MV-4-11 (cell line): Measurements from ENCODE around the gene RNF166.

ENCODE experiments used
- DNase-seq: peaks from one replicate; lab custom pipeline; 2025; lab: John Stamatoyannopoulos, UW

The RNF166 gene

GRCh38 chr16:88692861-88693260 lies 13.3 kb downstream of the RNF166 start:
- no peak for DNase-seq

- DNase-seq = peak; percentile 94
Measured at GRCh38 chr16:88691924-88692560, 14.2 kb downstream of the RNF166 start.

- no peak for DNase-seq
Measured at GRCh38 chr16:88691129-88691813, 14.9 kb downstream of the RNF166 start.

DNA sequence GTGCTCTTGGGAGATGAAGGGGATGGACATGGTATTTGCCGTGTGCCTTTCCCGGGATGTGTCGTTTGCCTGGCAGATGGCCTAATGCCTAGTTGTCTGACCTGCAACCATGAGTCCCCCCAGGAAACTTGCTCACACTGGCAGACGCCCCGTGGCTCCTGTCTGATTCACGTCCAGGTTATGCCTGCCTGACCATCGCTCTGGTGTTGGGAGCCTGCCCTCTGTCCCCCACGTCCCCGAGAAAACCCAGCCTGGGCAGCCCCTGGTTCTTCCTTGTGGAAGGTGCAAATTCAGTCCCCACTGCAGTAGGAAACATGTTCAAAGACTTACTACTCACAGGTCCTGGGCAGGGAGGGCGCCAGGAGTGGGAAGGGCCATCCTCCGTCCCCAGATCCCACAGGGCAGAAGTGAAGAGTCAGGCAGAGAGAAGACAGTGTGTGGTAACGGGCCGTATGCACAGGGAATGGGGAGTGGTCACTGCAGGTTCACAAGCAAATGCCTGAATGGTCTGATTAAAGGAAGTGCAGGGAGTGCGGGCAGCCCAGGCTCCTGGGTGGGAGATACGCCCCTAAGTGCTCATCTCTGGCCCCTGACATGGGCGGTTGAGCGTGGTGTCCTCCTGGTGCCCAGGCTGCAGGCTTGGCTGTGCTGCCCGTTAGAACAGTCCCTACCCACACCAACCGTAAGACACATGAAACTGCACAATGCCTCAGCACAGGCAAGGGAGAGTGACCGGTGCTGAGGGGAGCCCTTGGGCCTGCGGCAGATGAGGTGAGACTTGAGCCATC lies 15.7 kb downstream of the RNF166 start:
- no peak for DNase-seq

DNA sequence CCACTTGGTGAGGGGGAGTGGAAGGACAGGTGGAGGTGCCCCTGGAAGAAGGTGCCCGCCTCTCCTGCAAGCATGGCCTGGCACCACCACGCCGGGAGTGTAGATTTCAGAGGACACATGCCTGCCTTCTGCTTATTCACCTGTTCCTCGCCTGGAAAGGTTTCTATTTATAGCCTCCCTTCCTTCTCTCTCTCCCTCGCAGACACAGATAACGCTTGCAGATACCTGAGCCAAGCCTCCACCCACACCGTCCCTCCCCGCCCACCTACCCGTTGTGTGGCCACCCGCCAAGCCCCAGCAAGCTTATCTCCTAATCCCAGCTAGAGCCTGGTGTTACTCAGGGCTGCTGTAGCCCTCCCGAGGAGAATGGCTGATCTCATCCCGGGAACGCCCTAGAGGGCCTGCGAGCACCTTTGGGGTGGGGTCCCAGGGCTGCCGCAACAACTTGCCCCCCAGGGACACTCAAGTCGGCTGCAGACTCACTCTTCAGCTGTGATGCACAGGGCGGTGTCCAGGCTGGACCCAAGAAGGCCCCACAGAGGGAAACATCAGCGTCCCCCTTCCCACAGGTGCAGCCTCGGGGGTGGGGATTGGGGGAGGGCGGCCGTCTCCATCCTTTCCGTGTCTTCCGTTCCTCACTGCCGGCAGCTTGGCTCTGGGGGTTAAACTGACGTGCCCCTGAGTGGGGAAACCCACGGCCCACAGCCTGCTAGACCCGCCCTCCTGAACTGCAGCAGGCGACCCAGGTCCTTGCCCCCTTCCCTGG lies 18.0 kb downstream of the RNF166 start:
- DNase-seq = no peak

DNA sequence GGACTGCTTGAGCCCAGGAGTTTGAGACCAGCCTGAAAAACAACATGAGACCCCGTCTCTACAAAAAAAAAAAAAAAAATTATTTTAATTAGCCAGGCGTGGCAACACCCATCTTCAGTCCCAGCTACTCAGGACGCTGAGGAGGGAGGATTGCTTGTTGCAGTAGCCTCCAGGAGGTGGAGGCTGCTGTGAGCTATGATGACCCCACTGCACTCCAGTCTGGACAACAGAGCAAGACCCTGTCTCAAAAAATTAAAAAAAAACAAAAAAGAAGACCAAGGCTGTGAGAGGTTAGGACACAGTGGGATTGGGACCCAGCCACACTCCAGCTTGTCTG lies 18.6 kb downstream of the RNF166 start:
- no peak for DNase-seq

DNA sequence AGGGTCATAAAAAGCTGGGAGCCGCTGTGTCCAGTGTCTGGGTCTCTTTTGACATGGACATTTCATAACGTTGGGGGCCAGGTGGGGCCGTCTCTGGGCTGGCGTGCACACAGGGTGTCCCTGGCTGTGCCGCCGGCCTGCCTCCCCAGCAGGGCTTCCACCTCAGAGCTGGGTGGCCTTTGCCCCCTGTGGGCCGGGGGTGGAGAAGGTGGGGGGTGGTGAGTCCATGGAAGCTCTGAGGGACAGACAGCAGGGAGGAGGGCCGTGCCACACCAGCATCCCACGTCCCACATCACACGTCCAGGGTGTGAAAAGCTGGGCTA lies 19.0 kb downstream of the RNF166 start:
- DNase-seq = no peak

DNA sequence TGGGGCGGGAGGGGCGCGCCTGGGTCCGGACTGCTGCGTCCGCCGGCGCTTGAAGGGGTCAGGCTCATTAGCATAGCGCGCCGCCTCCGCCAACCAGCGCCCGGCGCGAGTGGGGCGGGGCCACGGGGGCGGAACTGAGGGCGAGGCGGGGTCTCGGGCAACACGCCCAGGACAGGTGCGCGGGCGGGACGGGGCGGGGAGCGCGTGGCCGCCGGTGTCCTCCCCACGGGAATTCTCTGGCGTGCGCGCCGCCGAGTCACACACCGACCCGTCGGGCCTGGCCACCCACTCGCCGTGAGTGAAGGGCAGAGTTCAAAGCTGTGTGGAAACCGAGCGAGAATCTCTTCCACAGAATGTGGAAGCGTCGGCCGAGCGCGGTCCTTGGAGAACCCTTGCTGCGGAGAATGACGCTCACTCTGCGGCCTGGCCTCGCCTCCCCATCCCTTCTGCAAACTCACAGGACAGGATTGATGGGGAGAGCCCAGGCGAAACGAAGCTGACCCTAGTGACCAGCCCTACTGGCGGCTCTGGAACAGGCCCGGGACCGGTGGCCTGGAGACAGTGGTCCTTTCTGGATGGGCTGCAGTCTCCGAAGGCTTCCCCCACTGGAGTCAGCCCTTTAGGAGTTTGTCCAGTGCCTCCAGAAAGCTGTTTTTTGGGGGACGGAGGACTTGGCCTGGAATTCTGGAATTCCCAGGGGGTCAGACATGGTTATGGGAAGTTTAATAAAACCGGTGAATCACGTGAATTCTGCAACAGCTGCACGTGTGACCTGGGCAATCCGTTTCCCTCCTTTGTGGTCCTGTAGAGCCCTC lies 19.6 kb downstream of the RNF166 start, which contains the start of gene SNAI3:
TSS of gene SNAI3 (minus strand) at position 69 of the 815 bp plus-strand sequence. CDS start 101 bp downstream, outside the sequence.
- peak; percentile 72 for DNase-seq

DNA sequence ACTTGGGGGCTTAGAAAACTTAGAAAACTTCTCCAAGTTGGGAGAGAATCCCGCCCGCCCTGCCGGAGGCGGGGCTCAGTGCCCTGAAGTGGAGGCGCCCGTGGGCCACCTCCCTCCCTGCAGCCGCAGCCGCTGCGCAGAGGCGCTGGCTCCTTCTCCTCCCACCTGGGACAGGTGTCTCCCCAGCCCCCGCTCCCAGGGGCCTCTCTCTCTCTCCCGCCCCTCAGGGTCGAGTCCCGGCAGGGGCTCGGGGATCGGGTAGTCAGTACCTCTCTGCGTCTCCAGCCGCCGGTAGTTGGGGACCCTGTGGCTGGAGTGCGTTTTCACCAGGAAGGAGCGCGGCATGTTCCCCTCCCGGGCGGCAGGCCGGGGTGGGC lies 20.2 kb downstream of the RNF166 start:
- DNase-seq = no peak

GRCh38 chr16:88685156-88686061 lies 20.8 kb downstream of the RNF166 start:
- peak; percentile 76 for DNase-seq

GRCh38 chr16:88684569-88685155 lies 21.5 kb downstream of the RNF166 start:
- peak; percentile 34 for DNase-seq

GRCh38 chr16:88681709-88682451 lies 24.3 kb downstream of the RNF166 start:
- DNase-seq = peak; percentile 98

DNA sequence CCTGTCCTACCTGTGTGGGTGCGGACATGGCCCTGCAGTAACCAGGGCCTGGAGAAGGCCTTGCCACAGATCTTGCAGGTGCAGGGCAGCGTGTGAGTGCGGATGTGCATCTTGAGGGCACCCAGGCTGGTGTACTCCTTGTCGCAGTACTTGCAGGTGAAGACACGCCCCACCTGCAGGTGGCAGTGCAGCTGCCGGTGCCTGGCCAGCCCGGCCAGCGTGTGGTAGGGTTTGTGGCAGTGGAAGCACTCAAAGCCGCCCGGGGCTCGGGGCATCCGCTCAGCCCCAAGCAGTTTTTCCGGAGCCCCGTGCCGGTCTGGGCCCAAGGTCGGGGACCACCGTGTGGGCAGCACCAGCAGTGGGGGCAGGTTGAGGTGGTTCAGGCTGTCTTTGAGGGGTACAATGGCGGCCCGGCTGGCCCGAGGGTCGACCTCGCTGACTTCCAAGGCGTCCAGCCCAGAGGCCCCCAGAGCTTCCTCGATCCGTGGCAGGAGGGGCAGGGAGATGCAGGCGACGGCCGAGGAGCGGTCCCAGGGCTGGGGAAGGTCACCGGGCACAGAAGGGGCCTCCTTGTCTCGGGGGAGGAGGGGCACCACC lies 25.0 kb downstream of the RNF166 start:
- DNase-seq = no peak

- no peak for DNase-seq
Measured at GRCh38 chr16:88680554-88681083, 25.6 kb downstream of the RNF166 start.

- DNase-seq = no peak
Measured at GRCh38 chr16:88678224-88678979, 27.8 kb downstream of the RNF166 start.

GRCh38 chr16:88677721-88678120 lies 28.5 kb downstream of the RNF166 start:
- no peak for DNase-seq

DNA sequence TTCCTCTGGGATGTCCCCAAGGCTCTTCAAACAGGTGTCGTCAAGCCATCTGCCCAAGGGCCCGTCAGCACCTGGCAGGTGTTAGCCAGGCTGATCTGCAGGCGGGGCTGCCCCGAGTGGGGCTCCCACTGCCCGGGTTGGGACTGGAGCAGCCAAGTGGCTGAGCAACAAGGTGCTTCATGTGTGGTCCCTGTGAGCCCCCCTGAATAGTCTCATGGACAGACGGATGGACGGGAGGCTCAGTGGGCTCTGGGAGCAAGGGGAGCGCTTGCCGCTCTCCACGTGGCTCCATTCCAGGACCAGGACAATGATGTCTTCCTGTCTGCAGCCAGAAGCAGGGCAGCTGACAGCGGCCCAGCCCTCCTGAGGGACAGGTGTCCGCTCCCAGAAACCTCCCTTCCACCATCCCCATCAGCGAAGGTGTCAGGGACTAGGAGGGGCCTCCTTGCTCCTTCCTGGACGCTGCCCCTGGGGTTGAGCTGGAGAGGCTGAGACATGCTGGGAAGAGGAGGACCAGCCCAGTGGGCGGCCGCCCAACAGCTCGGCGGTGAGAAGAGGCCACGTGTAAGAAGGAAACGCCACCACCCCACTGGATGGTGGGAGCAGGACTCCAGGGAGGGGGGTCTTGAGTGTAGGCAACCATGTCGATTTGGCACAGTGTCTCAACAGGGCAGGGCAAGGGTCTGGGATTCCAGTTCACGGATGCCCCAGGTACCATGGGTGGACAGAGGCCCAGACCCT lies 29.5 kb downstream of the RNF166 start:
- no peak for DNase-seq
